HG02938 (cell line): ENCODE measurements around the gene PAX5.

Experiments
- ATAC-seq: cut with Tn5 transposase; IDR thresholded peaks from one replicate; pipeline ENCODE4 v1.9.1; 2021; ENCODE audit warnings: mild to moderate bottlenecking, moderate library complexity; ENCODE audit not compliant: unreplicated experiment

The PAX5 gene

GRCh38 chr9:36865731-36866635 is 168.1 kb downstream of the PAX5 start:
- no peak for ATAC-seq

GRCh38 chr9:36864491-36865410 is 169.3 kb downstream of the PAX5 start:
- no peak for ATAC-seq

DNA sequence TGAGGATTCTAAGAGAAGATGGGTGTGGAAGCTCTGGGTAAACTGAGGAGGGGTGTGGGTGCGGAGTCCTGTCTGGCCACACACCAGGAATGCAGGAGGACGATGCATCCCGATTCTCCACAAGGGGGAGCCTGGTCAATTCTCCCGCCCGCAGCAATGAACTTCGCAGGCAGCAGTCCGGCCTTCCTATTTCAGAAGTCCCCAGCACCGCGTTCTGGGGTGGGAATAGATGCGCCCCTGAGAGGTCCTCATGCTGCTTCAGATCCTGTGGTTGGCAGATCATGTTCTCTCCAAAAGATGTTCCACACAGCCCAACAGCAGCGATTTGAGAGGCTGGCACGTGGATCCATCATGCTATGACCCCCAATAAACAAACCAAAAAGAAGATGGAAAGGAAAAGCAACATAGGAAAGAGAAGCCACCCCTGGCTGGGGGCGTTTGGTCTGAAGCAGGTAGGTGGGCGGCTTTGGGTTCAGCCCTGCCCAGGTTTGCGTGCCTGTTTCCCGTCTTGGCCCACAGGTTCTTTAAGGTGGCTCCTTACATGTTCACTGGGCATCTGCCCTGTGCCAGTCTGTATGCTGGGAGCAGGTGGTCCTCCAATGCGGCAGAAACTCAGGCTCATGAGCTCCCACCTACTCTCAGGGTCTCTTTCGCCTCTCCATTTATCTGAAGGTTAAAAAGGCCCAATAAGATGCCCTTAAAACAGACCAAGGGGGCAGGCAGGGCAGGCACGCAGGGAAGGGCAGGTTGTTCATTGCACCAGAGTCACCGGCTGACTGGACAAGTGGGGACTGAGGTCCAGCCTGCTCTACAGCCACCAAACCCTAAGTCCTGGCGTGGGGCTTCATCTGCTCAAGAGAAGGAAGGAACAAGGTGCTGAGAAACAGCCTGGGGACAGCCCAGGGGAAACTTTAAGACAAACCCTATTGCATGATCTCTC is 171.6 kb downstream of the PAX5 start:
- no peak for ATAC-seq

DNA sequence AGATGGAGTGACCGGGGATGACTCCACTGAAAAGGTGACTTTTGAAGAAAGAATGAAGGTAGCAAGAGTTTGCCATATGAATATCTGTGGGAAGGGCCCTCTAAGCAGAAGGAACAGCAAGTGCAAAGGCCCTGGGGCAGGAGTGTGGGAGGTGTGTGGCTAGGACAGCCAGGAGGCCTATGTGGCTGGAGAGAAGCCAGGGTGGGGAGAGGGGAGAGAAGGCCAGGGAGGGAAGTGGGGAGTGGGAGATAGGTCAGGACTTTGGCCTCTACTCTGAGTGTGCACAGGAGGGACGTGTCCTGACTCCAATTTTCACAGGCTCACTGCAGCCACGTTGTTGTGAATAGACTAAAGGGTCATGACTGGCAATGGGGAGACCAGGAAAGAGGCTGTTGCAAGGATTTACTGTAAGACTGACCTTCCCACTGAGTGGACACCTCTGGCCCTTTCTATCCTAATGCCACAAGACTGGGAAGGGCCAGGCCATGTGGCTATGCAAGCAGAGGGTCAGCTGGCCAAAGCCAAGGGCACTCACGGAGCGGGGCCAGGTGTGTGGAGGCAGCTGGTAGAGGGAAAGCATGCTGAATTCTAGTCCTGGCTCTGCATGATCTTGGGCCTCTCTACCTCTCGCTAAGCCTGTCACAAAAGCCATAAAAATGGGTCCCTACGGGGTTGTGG is 172.4 kb downstream of the PAX5 start:
- ATAC-seq, result no peak

GRCh38 chr9:36858805-36859375 is 175.2 kb downstream of the PAX5 start:
- no peak for ATAC-seq

GRCh38 chr9:36855448-36856315 is 178.4 kb downstream of the PAX5 start:
- ATAC-seq, result no peak

DNA sequence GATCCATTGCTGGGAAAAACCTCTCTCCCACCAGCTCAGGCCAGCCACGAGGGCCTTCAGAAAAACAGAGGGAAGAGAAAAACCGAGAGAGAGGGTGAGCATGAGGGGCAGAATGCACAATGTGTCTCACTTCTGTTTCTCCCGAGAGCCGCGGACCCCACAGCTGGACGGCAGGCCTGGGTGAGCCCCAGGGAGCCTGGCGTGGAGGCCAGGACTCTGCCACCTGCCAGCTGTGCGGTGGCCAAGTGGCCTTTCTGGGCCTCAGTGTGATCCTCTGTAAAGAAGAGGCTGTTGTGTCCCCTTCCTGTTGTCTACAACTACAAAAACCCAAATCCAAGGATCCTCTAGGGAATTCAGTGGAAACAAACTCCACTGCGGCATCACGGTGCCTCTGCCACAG is 179.3 kb downstream of the PAX5 start:
- no peak for ATAC-seq

DNA sequence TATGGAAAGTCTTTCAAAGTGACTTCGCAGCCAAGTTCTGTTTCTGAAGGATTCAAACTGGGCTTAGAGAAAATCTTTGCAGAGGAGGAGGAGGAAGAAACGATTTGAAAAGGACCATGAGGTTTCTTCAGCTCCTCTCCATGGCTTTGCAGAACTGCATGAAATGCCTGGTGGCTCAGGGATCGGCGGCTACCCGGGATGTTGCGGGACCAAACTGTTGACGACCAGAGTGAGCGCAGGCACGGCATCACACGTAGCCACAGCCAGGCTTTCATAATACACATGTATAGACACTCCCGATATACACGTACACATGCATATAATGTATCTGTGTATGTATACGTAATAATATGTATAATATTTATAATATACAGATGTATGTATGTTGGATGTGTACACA is 180.0 kb downstream of the PAX5 start:
- no peak for ATAC-seq

GRCh38 chr9:36853233-36853632 is 180.8 kb downstream of the PAX5 start:
- ATAC-seq, result no peak

- ATAC-seq, result no peak
These were observed 184.1 kb downstream of the PAX5 start for GRCh38 chr9:36849943-36850342.

- no peak for ATAC-seq
These were observed 185.1 kb downstream of the PAX5 start for GRCh38 chr9:36848946-36849345.

GRCh38 chr9:36847781-36848673 is 186.0 kb downstream of the PAX5 start:
- no peak for ATAC-seq

GRCh38 chr9:36846621-36847020 is 187.4 kb downstream of the PAX5 start:
- no peak for ATAC-seq

- no peak for ATAC-seq
These were observed 188.2 kb downstream of the PAX5 start for GRCh38 chr9:36845844-36846243.

GRCh38 chr9:36844961-36845360 is 189.1 kb downstream of the PAX5 start:
- no peak for ATAC-seq

GRCh38 chr9:36843964-36844363 is 190.1 kb downstream of the PAX5 start:
- no peak for ATAC-seq

GRCh38 chr9:36842560-36843530 is 191.2 kb downstream of the PAX5 start:
- no peak for ATAC-seq
